Astrocyte (in vitro differentiated cells and primary cell): Measurements from ENCODE around the gene ZNF362. TPM values are rescaled to one million over a fixed set of nuclear protein-coding genes. Genes with fewer than 3 reads are reported as not detected.
A peak's percentile ranks its signal among the peaks of the same experiment; 100 is the strongest.

Experiments
- DNase-seq: peaks from one replicate; pipeline ENCODE4 v3.0.0-alpha.2; 2010; ENCODE audit warnings: low read depth
- FAIRE-seq: peaks from 2 replicates; lab custom pipeline; 2011; peaks lifted over from hg19 to GRCh38; lab: Jason Lieb, UNC
- H2AFZ ChIP-seq: 2 replicates; pipeline ENCODE4 v1.6.0; 2012; ENCODE audit warnings: low read depth, low read length, inconsistent platforms
- H3K27ac ChIP-seq: 2 replicates; pipeline ENCODE4 v1.5.1; 2011; ENCODE audit warnings: low read depth, low read length, inconsistent platforms
- H3K27me3 ChIP-seq: 2 replicates; pipeline ENCODE4 v1.6.0; 2011; ENCODE audit warnings: low read length, inconsistent platforms; ENCODE audit not compliant: insufficient read depth
- H3K36me3 ChIP-seq: 2 replicates; pipeline ENCODE4 v1.5.1; 2011; ENCODE audit warnings: low read length, inconsistent platforms; ENCODE audit not compliant: insufficient read depth
- H3K4me1 ChIP-seq: 2 replicates; pipeline ENCODE4 v1.5.1; 2011; ENCODE audit warnings: low read length, inconsistent platforms; ENCODE audit not compliant: insufficient read depth
- H3K4me2 ChIP-seq: 2 replicates; pipeline ENCODE4 v1.6.0; 2012; ENCODE audit warnings: low read length, inconsistent platforms
- H3K4me3 ChIP-seq: 2 replicates; pipeline ENCODE4 v1.5.1; 2011; ENCODE audit warnings: low read depth, mild to moderate bottlenecking, low read length, inconsistent platforms; ENCODE audit not compliant: insufficient read depth
- H3K79me2 ChIP-seq: 2 replicates; pipeline ENCODE4 v1.6.0; 2012; ENCODE audit warnings: mild to moderate bottlenecking, low read length, inconsistent platforms; ENCODE audit not compliant: insufficient read depth
- H3K9ac ChIP-seq: 2 replicates; pipeline ENCODE4 v1.6.0; 2012; ENCODE audit warnings: mild to moderate bottlenecking, low read length, inconsistent platforms
- H3K9me3 ChIP-seq: 2 replicates; pipeline ENCODE4 v1.5.1; 2012; ENCODE audit warnings: low read depth, mild to moderate bottlenecking, low read length, inconsistent platforms; ENCODE audit not compliant: insufficient read depth
- H4K20me1 ChIP-seq: 2 replicates; pipeline ENCODE4 v1.6.0; 2012; ENCODE audit warnings: low read length, inconsistent platforms; ENCODE audit not compliant: insufficient read depth
- H3K27ac Mint-ChIP-seq: one replicate; pipeline ENCODE4 v1.8.0; 2021; ENCODE audit warnings: mild to moderate bottlenecking, mixed read lengths; ENCODE audit not compliant: unreplicated experiment
- H3K27me3 Mint-ChIP-seq: one replicate; pipeline ENCODE4 v1.8.0; 2021; ENCODE audit warnings: low read depth, mixed read lengths; ENCODE audit not compliant: unreplicated experiment
- H3K36me3 Mint-ChIP-seq: one replicate; pipeline ENCODE4 v1.8.0; 2021; ENCODE audit warnings: low read depth, mixed read lengths; ENCODE audit not compliant: unreplicated experiment
- H3K4me1 Mint-ChIP-seq: one replicate; pipeline ENCODE4 v1.8.0; 2021; ENCODE audit warnings: low read depth, mixed read lengths; ENCODE audit not compliant: unreplicated experiment
- H3K4me3 Mint-ChIP-seq: one replicate; pipeline ENCODE4 v1.8.0; 2021; ENCODE audit warnings: mild to moderate bottlenecking, moderate library complexity, mixed read lengths; ENCODE audit not compliant: unreplicated experiment
- H3K9me3 Mint-ChIP-seq: one replicate; pipeline ENCODE4 v1.8.0; 2021; ENCODE audit warnings: mild to moderate bottlenecking, mixed read lengths; ENCODE audit not compliant: unreplicated experiment
- EZH2 ChIP-seq: IDR thresholded peaks from 2 replicates; pipeline ENCODE4 v1.6.1; 2012; ENCODE audit warnings: mild to moderate bottlenecking, low read length, inconsistent platforms; ENCODE audit not compliant: insufficient read depth
- total RNA-seq: library from RNA; stranded (reverse); gene quantifications from 2 replicates; pipeline ENCODE4 v1.2.1, GENCODE V29; 2021
- TF ChIP-seq, protein P1 (sequence below): IDR thresholded peaks from 2 replicates; pipeline ENCODE4 v1.5.1; 2011; ENCODE audit warnings: low read depth, mild to moderate bottlenecking, inconsistent platforms, low read length, moderate library complexity; ENCODE audit not compliant: insufficient read depth

The ZNF362 gene
- total RNA-seq, 1 donor from 2014 or later = 38.7 TPM

DNA sequence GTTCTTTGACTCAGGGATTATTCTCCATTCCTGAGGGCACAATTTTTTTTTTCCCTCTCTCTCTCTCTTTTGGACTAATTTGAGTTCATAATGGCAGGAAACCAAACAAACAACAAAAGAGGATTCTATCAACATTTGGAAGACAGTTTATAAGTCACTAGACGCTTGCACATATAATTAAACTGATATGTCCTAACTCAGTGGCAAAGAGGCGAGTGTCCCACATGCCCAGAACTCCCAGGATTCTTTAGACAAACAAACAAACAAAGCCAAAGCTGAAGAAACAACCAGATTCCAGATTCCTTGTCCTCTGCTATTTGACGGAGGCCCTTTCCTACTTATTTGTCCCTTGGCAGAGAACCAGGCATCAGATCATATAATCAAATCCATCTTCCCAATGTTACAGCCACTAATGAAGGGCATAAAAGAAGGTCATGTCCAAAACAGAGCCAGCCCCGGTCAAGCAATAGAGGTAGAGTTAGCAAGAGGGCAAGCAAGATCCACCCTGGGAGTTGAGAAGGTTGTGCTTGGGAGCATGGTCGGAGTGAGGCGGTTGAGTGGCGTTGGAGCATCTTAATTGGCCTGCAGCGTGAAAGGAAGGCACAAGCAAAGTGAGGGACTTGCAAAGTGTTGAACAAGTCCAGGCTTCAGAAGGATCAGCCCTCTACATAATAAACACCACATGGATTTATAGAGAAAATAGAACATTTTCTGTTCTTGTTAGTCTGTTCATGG lies 30.3 kb downstream of the ZNF362 start:
- H3K36me3 ChIP-seq = peaks cover 12% of the 10 kb centered on the region

DNA sequence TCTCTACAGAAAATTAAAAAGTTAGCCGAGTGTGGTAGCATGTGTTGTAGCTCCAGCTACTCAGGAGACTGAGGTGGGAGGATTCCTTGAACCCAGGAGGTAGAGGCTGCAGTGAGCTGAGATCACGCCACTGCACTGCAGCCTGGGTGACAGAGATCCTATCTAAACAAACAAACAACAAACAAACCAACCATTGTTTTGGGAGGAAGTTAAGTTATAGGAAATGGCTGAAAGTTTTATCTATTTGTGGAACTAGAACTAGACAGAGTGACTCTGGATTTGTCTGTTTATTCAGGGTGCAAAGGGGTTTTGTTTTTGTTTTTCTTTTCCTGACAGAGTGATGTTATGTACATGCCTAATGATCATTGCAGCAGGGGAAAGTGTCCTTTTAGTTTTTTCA lies 31.0 kb downstream of the ZNF362 start:
- Histone ChIP-seq H3K4me3 (no peak overlapping the region), H3K4me2 (no peak overlapping the region), H3K4me1 (no peaks in the 10 kb centered on the region), H3K9ac (no peak overlapping the region), H3K79me2 (no peaks in the 10 kb centered on the region), H3K27me3 (no peaks in the 10 kb centered on the region), H3K27ac (no peak overlapping the region), H3K36me3 (peaks cover 8% of the 10 kb centered on the region), H4K20me1 (peaks cover 22% of the 10 kb centered on the region), H2AFZ (no peak overlapping the region), H3K9me3 (no peaks in the 10 kb centered on the region)
- Mint-ChIP-seq H3K27ac (no peak overlapping the region), H3K4me3 (no peak overlapping the region), H3K27me3 (no peaks in the 10 kb centered on the region), H3K4me1 (no peaks in the 10 kb centered on the region), H3K36me3 (peaks cover 24% of the 10 kb centered on the region), H3K9me3 (peaks cover 3% of the 10 kb centered on the region)
- no peak for FAIRE-seq
- TF ChIP-seq, protein P1, sequence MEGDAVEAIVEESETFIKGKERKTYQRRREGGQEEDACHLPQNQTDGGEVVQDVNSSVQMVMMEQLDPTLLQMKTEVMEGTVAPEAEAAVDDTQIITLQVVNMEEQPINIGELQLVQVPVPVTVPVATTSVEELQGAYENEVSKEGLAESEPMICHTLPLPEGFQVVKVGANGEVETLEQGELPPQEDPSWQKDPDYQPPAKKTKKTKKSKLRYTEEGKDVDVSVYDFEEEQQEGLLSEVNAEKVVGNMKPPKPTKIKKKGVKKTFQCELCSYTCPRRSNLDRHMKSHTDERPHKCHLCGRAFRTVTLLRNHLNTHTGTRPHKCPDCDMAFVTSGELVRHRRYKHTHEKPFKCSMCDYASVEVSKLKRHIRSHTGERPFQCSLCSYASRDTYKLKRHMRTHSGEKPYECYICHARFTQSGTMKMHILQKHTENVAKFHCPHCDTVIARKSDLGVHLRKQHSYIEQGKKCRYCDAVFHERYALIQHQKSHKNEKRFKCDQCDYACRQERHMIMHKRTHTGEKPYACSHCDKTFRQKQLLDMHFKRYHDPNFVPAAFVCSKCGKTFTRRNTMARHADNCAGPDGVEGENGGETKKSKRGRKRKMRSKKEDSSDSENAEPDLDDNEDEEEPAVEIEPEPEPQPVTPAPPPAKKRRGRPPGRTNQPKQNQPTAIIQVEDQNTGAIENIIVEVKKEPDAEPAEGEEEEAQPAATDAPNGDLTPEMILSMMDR = no peak
- TF ChIP-seq EZH2 = no peak
- DNase-seq = no peak

More for the DNA sequence above, 30.3 kb downstream of the ZNF362 start:
- H3K79me2 ChIP-seq = no peaks in the 10 kb centered on the region
- H3K27ac ChIP-seq = no peak overlapping the region
- Mint-ChIP-seq H3K9me3 (peaks cover 3% of the 10 kb centered on the region), H3K4me3 (no peak overlapping the region), H3K36me3 (peaks cover 29% of the 10 kb centered on the region), H3K4me1 (no peaks in the 10 kb centered on the region), H3K27ac (peak overlapping the region; percentile 48), H3K27me3 (no peaks in the 10 kb centered on the region)
- FAIRE-seq (no peak), DNase-seq (no peak)
- no peak overlapping the region for H3K4me2 ChIP-seq
- no peaks in the 10 kb centered on the region for H3K4me1 ChIP-seq
- H3K4me3 ChIP-seq = no peak overlapping the region
- H3K9me3 ChIP-seq = no peaks in the 10 kb centered on the region
- no peaks in the 10 kb centered on the region for H3K27me3 ChIP-seq
- H3K9ac ChIP-seq = no peak overlapping the region
- H4K20me1 ChIP-seq = peaks cover 22% of the 10 kb centered on the region
- no peak for TF ChIP-seq EZH2
- TF ChIP-seq, protein P1 = no peak
- H2AFZ ChIP-seq = no peak overlapping the region
